Activated CD8-positive, alpha-beta memory T cell treated with anti-CD3 and anti-CD28 coated beads for 36 hours (primary cell): ENCODE measurements around the gene SETD1B. TPM values are rescaled to one million over a fixed set of nuclear protein-coding genes. Genes with fewer than 3 reads are reported as not detected.

Experiments used
- CTCF ChIA-PET: fragments of 350-600 bp; sonication (Branson Sonifier 250); formaldehyde crosslinking; loops from one replicate; lab custom pipeline; 2021; ENCODE audit warnings: antibody characterized with exemption; lab: Charles Lee
- POLR2A ChIA-PET: fragments of 350-600 bp; sonication (Branson Sonifier 250); formaldehyde crosslinking; loops from one replicate; lab custom pipeline; 2021; ENCODE audit warnings: antibody characterized with exemption; lab: Charles Lee
- total RNA-seq, 2 experiments: library from RNA; stranded (reverse); gene quantifications; one replicate each; pipeline ENCODE4 v1.2.3, GENCODE V29; 2021

SETD1B gene
- total RNA-seq, 2 experiments from 2014 or later: 22.2 to 23.4 TPM

GRCh38 chr12:121823101-121823726, 19.4 kb downstream of the SETD1B start:
- ChIA-PET POLR2A (no interaction called here), CTCF (interaction anchor here (2.3 to 2.5 kb wide), 2 partner anchors 12 to 29 kb away, joined by 7 to 11 read pairs; partner anchors contain the start of gene RHOF)

DNA sequence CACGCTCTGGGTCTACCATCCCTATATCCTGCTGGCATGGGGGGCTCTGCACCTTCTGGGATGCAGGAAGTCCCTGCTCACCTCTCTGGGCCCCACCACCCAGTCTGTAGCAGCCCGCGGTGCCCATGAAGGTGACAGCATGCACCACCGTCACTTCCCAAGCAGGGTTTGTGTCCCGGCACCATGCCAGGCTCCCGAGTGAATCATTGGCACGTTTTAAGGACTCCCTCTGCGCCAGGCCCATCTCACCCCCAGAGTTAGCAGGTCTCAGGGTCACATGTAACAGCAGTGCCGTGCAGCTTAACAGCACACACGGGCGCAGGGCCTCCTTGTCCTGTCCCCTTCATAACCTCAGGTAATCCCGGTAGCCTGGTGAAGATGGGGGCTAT, 19.9 kb downstream of the SETD1B start:
- POLR2A ChIA-PET: no interaction called here
- CTCF ChIA-PET: interaction anchor here (0.6 to 2.5 kb wide), 3 partner anchors 11 to 30 kb away, joined by 3 to 11 read pairs (median 7); partner anchors contain the start of gene RHOF

GRCh38 chr12:121825041-121825523, 21.3 kb downstream of the SETD1B start:
- POLR2A ChIA-PET: no interaction called here
- CTCF ChIA-PET: interaction anchor here (2.3 to 2.5 kb wide), 2 partner anchors 14 to 31 kb away, joined by 7 to 11 read pairs; partner anchors contain the start of gene RHOF

DNA sequence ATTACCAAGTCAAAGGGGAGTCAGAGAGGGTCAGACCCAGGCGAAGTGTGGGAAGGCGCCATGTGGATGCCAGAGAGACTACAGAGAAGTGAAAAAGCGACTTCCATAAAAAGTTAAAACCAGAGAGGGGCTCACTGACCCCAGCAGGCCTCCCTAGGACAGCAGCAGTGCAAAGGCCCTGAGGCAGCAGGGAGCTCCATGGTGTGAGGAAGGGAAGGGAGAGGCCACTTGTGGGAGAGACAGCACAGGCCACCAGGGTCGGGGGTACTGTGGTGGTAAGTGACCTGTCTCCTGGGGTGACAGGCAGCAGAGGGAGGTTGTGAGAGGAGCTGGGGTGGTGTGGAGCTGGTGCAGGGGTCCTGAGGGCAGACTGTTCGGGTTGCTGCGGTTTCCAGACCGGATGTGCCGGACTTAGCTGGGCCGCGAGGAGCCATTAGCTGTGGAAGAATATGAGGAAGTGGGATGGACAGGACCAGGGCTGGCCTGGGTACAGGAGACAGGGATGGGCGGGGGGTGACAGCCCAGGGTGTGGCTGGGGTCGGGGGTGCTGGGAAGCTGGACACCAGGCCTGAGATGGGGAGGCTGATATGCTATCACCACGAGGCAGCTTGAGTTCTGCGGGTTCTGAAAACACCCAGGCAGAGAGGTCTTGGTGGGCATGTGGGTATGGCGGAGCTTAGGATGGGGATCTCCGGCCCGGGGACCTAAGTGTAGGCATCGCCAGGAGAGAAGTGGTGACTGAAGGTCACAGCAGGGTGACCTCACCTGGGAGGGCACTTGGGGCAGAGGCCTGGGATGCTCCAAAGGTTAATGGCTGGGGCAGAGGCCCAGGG, 22.7 kb downstream of the SETD1B start:
- CTCF ChIA-PET: interaction anchor here (0.5 to 2.8 kb wide), 3 partner anchors 12 to 33 kb away, joined by 3 to 12 read pairs (median 4); partner anchors contain the start of gene RHOF
- POLR2A ChIA-PET: interaction anchor here (0.6 kb wide), 2 partner anchors 20 to 166 kb away, joined by 3 read pairs; no protein-coding TSS in a partner anchor

DNA sequence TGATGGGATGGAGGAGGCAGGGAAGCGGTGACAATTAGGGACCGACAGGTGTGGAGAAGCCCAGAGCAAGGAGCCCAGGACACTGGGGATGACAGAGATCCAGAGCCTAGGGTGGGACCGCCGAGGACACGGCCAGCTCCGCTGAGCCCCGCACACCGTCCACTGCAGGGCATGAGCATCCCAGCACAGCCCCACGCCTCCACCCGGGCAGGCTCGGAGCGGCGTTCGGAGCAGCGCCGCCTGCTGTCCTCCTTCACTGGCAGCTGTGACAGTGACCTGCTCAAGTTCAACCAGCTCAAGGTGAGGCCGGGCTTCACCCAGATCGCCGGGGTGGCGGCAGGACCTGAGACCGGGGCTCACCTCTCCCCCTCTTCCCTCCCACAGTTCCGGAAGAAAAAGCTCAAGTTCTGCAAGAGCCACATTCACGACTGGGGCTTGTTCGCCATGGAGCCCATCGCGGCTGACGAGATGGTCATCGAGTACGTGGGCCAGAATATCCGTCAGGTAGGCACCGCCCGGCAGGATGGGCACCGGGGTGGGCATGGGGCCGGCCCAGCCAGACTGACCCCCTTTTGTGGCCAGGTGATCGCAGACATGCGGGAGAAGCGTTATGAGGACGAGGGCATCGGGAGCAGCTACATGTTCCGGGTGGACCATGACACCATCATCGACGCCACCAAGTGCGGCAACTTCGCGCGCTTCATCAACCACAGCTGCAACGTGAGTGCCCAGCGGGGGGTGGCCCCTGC, 23.7 kb downstream of the SETD1B start:
- POLR2A ChIA-PET: no interaction called here
- CTCF ChIA-PET: interaction anchor here (0.5 to 2.8 kb wide), 4 partner anchors 10 to 128 kb away, joined by 3 to 12 read pairs (median 4); no protein-coding TSS in a partner anchor

GRCh38 chr12:121828306-121828705, 24.5 kb downstream of the SETD1B start:
- ChIA-PET CTCF (interaction anchor here (0.8 to 2.8 kb wide), 3 partner anchors 9 to 129 kb away, joined by 3 to 12 read pairs (median 5); no protein-coding TSS in a partner anchor), POLR2A (interaction anchor here (0.6 kb wide), 1 partner anchor 10 kb away, joined by 7 read pairs; no protein-coding TSS in a partner anchor)

GRCh38 chr12:121828826-121829225, 25.0 kb downstream of the SETD1B start:
- POLR2A ChIA-PET: interaction anchor here (0.6 kb wide), 1 partner anchor 10 kb away, joined by 7 read pairs; no protein-coding TSS in a partner anchor
- CTCF ChIA-PET: interaction anchor here (0.8 to 2.8 kb wide), 2 partner anchors 18 to 129 kb away, joined by 5 to 12 read pairs; no protein-coding TSS in a partner anchor

- POLR2A ChIA-PET: interaction anchor here (0.7 to 0.8 kb wide), 2 partner anchors 23 to 162 kb away, joined by 3 to 7 read pairs; no protein-coding TSS in a partner anchor
Measured at GRCh38 chr12:121829250-121829918, 25.6 kb downstream of the SETD1B start.

GRCh38 chr12:121830134-121830533, 26.3 kb downstream of the SETD1B start:
- POLR2A ChIA-PET: interaction anchor here (0.8 kb wide), 1 partner anchor 24 kb away, joined by 7 read pairs; no protein-coding TSS in a partner anchor
- CTCF ChIA-PET: no interaction called here

More at GRCh38 chr12:121829250-121829918, 25.6 kb downstream of the SETD1B start:
- CTCF ChIA-PET: interaction anchor here (0.7 kb wide), 1 partner anchor 9 kb away, joined by 3 read pairs; no protein-coding TSS in a partner anchor

- ChIA-PET CTCF (interaction anchor here (1.4 to 1.5 kb wide), 2 partner anchors 19 to 36 kb away, joined by 3 to 10 read pairs; no protein-coding TSS in a partner anchor), POLR2A (no interaction called here)
Measured at GRCh38 chr12:121830588-121831265, 26.9 kb downstream of the SETD1B start.

DNA sequence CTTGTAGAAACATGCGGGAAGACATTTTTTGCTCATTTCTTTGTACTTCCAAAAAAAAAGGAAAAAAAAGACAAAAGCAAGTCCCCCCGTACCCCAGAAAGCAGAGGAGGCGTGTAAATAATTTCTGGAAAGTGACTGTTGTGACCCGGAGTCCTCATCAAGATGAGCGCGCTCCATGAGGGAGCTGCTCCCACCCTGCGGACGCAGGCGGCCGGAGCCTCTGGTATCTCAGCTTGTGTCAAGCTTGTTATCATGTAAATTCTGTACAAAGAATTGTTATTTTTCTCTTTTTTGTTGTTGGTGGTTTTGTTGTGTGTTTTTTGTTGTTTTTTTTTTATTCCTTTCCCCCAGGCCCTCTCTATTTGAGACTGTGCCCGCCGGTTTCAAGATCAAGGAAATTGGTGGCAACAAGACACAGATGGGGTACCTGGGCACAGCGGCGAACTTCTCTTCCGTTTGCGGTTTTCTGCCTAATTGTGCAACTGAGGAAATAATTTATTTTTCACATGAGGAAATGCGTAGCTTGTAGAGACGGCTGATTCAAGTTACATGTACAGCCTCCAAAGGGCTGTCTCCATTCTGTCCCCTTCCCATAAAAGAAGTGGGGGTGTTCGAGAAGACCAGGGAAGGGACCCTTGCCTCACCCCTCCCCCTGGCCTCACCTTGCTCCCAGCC, 27.9 kb downstream of the SETD1B start:
- ChIA-PET CTCF (interaction anchor here (1.4 to 1.5 kb wide), 2 partner anchors 20 to 37 kb away, joined by 3 to 10 read pairs; no protein-coding TSS in a partner anchor), POLR2A (no interaction called here)

DNA sequence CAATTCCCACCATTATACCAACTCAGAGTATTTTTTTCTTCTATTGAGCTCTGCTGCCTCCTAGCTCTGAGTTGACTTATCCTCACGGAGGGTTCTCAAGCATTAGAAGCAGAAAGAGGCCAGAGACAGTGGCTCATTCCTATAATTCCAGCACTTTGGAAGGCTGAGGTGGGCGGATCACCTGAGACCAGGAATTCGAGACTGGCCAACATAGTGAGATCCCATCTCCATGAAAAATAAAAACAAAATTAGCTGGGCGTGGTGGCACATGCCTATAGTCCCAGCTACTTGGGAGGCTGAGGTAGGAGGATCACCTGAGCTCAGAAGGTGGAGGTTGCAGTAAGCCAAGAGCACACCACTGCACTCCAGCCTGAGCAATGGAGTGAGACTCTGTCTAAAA, 33.9 kb downstream of the SETD1B start:
- ChIA-PET CTCF (interaction anchor here (0.7 to 3.2 kb wide), 6 partner anchors 10 to 56 kb away, joined by 3 to 30 read pairs (median 3); partner anchors contain the start of gene RHOF), POLR2A (no interaction called here)

- CTCF ChIA-PET: interaction anchor here (0.6 to 3.2 kb wide), 7 partner anchors 10 to 350 kb away, joined by 3 to 30 read pairs (median 3); partner anchors contain the start of gene RHOF
Measured at GRCh38 chr12:121838126-121838525, 34.3 kb downstream of the SETD1B start.

GRCh38 chr12:121839106-121839992, 35.5 kb downstream of the SETD1B start:
- POLR2A ChIA-PET: interaction anchor here (0.5 to 0.9 kb wide), 3 partner anchors 35 to 940 kb away, joined by 3 to 5 read pairs (median 4); no protein-coding TSS in a partner anchor
- CTCF ChIA-PET: interaction anchor here (0.7 to 3.2 kb wide), 7 partner anchors 10 to 57 kb away, joined by 3 to 30 read pairs (median 4); partner anchors contain the start of gene RHOF

More at GRCh38 chr12:121838126-121838525, 34.3 kb downstream of the SETD1B start:
- POLR2A ChIA-PET: no interaction called here
